Endothelial cell of umbilical vein (primary cell): ENCODE measurements around the gene SLC18B1. TPM values are rescaled to one million over a fixed set of nuclear protein-coding genes. Genes with fewer than 3 reads are reported as not detected.

Experiments
- BruUV-seq: library from RNA; stranded (reverse); fragments of 400-500 nt; replicated peaks from 2 replicates; lab custom pipeline; 2021; lab: Mats Ljungman, UMichigan
- CTCF ChIA-PET: fragments of 300-600, 350-600 bp; sonication (Branson Sonifier 250); formaldehyde crosslinking; loops from one replicate; lab custom pipeline; 2021; ENCODE audit warnings: antibody characterized with exemption, inconsistent platforms; lab: Charles Lee
- POLR2A ChIA-PET: fragments of 300-600, 350-600 bp; sonication (Branson Sonifier 250); formaldehyde crosslinking; loops from one replicate; lab custom pipeline; 2021; ENCODE audit warnings: antibody characterized with exemption, inconsistent platforms; lab: Charles Lee
- DNase-seq: peaks from one replicate; pipeline ENCODE4 v3.0.0-alpha.2; 2011; ENCODE audit warnings: low read depth, low spot score
- FAIRE-seq: peaks from 2 replicates; lab custom pipeline; 2011; peaks lifted over from hg19 to GRCh38; lab: Jason Lieb, UNC
- H2AFZ ChIP-seq: 2 replicates; pipeline ENCODE4 v1.6.0; 2012; ENCODE audit warnings: low read depth, low read length, control low read depth, inconsistent platforms
- H3K27ac ChIP-seq: 2 replicates; pipeline ENCODE4 v1.5.1; 2011; ENCODE audit warnings: low read depth, mild to moderate bottlenecking, control low read depth, low read length, moderate library complexity; ENCODE audit not compliant: insufficient read depth
- H3K27me3 ChIP-seq, 2 experiments: 2 replicates each; pipeline versions ENCODE4 v1.6.0 to v1.6.1; 2011; ENCODE audit warnings: low read length in 2 of 2, mixed read lengths in 1 of 2; ENCODE audit not compliant: control insufficient read depth in 2 of 2, insufficient read depth in 2 of 2
- H3K36me3 ChIP-seq, 2 experiments: 2 replicates in 1 of 2; 3 replicates in 1 of 2; pipeline ENCODE4 v1.5.1; 2011; ENCODE audit warnings: low read length in 2 of 2, mild to moderate bottlenecking in 1 of 2, moderate library complexity in 1 of 2; ENCODE audit not compliant: control insufficient read depth in 2 of 2, insufficient read depth in 2 of 2; ENCODE audit errors: extremely low read depth in 1 of 2
- H3K4me1 ChIP-seq: 3 replicates; pipeline ENCODE4 v1.5.1; 2011; ENCODE audit warnings: mild to moderate bottlenecking, low read length; ENCODE audit not compliant: control insufficient read depth, insufficient read depth; ENCODE audit errors: extremely low read depth
- H3K4me2 ChIP-seq: 2 replicates; pipeline ENCODE4 v1.6.1; 2011; ENCODE audit warnings: low read length, control low read depth, mixed read lengths; ENCODE audit not compliant: insufficient read depth
- H3K4me3 ChIP-seq, 3 experiments: fragments of 200-600 bp in 1 of 3; sonication (generic), shearing (Covaris generic) in 1 of 3; replicated peaks in 1 of 3; 2 replicates each; pipeline ENCODE4 v1.5.1; 2011 to 2016; ENCODE audit warnings: control low read depth in 3 of 3, low read length in 3 of 3, mild to moderate bottlenecking in 2 of 3, inconsistent platforms in 1 of 3, low read depth in 1 of 3, moderate library complexity in 1 of 3; ENCODE audit not compliant: insufficient read depth in 1 of 3
- H3K79me2 ChIP-seq: 2 replicates; pipeline ENCODE4 v1.6.0; 2012; ENCODE audit warnings: low read length, inconsistent platforms; ENCODE audit not compliant: control insufficient read depth, insufficient read depth
- H3K9ac ChIP-seq: replicated peaks from 2 replicates; pipeline ENCODE3; 2011; ENCODE audit warnings: low read length, control low read depth; ENCODE audit not compliant: insufficient read depth; ENCODE audit errors: extremely low read depth
- H3K9me1 ChIP-seq: replicated peaks from 3 replicates; pipeline ENCODE4 v1.6.0; 2011; ENCODE audit warnings: mild to moderate bottlenecking, low read length; ENCODE audit not compliant: control insufficient read depth, insufficient read depth; ENCODE audit errors: extremely low read depth
- H3K9me3 ChIP-seq: replicated peaks from 2 replicates; pipeline ENCODE4 v1.5.1; 2012; ENCODE audit warnings: low read length, inconsistent platforms; ENCODE audit not compliant: control insufficient read depth, insufficient read depth
- H4K20me1 ChIP-seq: replicated peaks from 2 replicates; pipeline ENCODE3; 2011; ENCODE audit warnings: mild to moderate bottlenecking, low read length; ENCODE audit not compliant: control insufficient read depth, insufficient read depth; ENCODE audit errors: extremely low read depth
- CTCF ChIP-seq, 2 donors: IDR thresholded peaks; 1 replicate in 1 of 2; 2 replicates in 1 of 2; pipeline ENCODE4 v1.5.1; 2011; ENCODE audit warnings: low read length in 2 of 2, mild to moderate bottlenecking in 2 of 2, moderate library complexity in 2 of 2, control low read depth in 1 of 2, inconsistent platforms in 1 of 2, low read depth in 1 of 2; ENCODE audit not compliant: insufficient read depth in 1 of 2; ENCODE audit errors: extremely low read depth in 1 of 2
- FOS ChIP-seq: IDR thresholded peaks from 2 replicates; pipeline ENCODE4 v1.6.1; 2011; ENCODE audit warnings: mild to moderate bottlenecking, low read length, moderate library complexity, borderline replicate concordance; ENCODE audit not compliant: insufficient read depth
- JUN ChIP-seq: IDR thresholded peaks from 2 replicates; pipeline ENCODE4 v1.6.1; 2011; ENCODE audit warnings: borderline replicate concordance, low read depth; ENCODE audit not compliant: insufficient read length, insufficient read depth
- MAX ChIP-seq: IDR thresholded peaks from 2 replicates; pipeline ENCODE4 v1.6.1; 2011; ENCODE audit not compliant: insufficient read depth, insufficient read length
- MYC ChIP-seq: IDR thresholded peaks from one replicate; pipeline ENCODE4 v1.6.1; 2011; ENCODE audit warnings: mild to moderate bottlenecking, low read depth, low read length
- POLR2AphosphoS5 ChIP-seq: IDR thresholded peaks from 2 replicates; pipeline ENCODE4 v1.6.1; 2012; ENCODE audit warnings: low read depth, mild to moderate bottlenecking, control low read depth, low read length, moderate library complexity; ENCODE audit not compliant: insufficient read depth
- dilution Hi-C: fragments of 300-500 bp; cut with MboI; formaldehyde crosslinking; loops from one replicate; pipeline ENCODE4 v1.15.0; 2019; ENCODE audit warnings: low sequenced_read_pairs; ENCODE audit not compliant: extremely low pct_ligation_motif_present
- intact Hi-C: fragments of 100-400 bp; cut with micrococcal nuclease; formaldehyde crosslinking; loops from one replicate; pipeline ENCODE4 v1.10.0; 2022
- polyA plus RNA-seq, 4 experiments: library from polyadenylated mRNA; depleted of rRNA in 3 of 4; stranded (reverse) in 3 of 4; unstranded in 1 of 4; fragments of >200 nt; gene quantifications; 2 replicates each; pipeline versions ENCODE4 v1.2.1 to v1.2.3, GENCODE V29; 2011 to 2012; ENCODE audit warnings: missing spikeins in 1 of 4
- total RNA-seq: library from RNA; stranded (reverse); gene quantifications from 2 replicates; pipeline ENCODE4 v1.2.3, GENCODE V29; 2021

The SLC18B1 gene
- total and polyA plus RNA-seq, 2 donors (not counting 3 experiments of a cell fraction or from before 2014, with no cell fraction given) = 8.4 to 9.2 TPM

- Histone ChIP-seq H3K9me3 (no peaks in the 10 kb centered on the region), H3K9me1 (no peaks in the 10 kb centered on the region), H3K4me3 (no peak overlapping the region), H3K27me3 (no peaks in the 10 kb centered on the region), H3K36me3 (peaks cover 23 to 27% of the 10 kb centered on the region in 2 experiments), H3K79me2 (peaks cover 27% of the 10 kb centered on the region), H4K20me1 (peaks cover 6% of the 10 kb centered on the region), H2AFZ (no peak overlapping the region), H3K4me2 (no peak overlapping the region), H3K9ac (no peak overlapping the region), H3K27ac (no peak overlapping the region), H3K4me1 (peaks cover 14% of the 10 kb centered on the region)
- CTCF ChIA-PET = interaction anchor here (0.6 to 2.8 kb wide), 3 partner anchors 21 to 680 kb away, joined by 3 to 12 read pairs (median 7); partner anchors contain the start of gene SLC18B1
- TF ChIP-seq JUN = no peak
- no peak for TF ChIP-seq MYC
- TF ChIP-seq MAX = no peak
- no peak for TF ChIP-seq CTCF (IDR thresholded peaks at IDR 0.05; ENCODE audit: extremely low read depth in 1 of 2, insufficient read depth in 1 of 2, low read depth in 1 of 2, low read length in 2 of 2)
- TF ChIP-seq FOS = no peak
- TF ChIP-seq POLR2AphosphoS5 = no peak
- BruUV-seq = no TSS peak
- FAIRE-seq (no peak), DNase-seq (no peak)
- intact Hi-C loops (loop anchor here (10.0 kb wide), 1 partner anchor 895 kb away; no protein-coding TSS in a partner anchor), dilution Hi-C loops (no loop called here)
- POLR2A ChIA-PET = interaction anchor here (1.3 kb wide), 1 partner anchor 21 kb away, joined by 6 read pairs; the partner anchor contains the start of gene SLC18B1
These were observed 21.1 kb upstream of the SLC18B1 start for GRCh38 chr6:132819405-132820161.
